Activated CD4-positive, alpha-beta memory T cell treated with anti-CD3 and anti-CD28 coated beads, Interleukin-2, amount 10 ng/mL, durations not matched to agents 7 days and 5 days (primary cell): ENCODE results near the gene SLC13A3. TPM values are rescaled to one million over a fixed set of nuclear protein-coding genes. Genes with fewer than 3 reads are reported as not detected.
A peak's percentile ranks its signal among the peaks of the same experiment; 100 is the strongest.

Experiments used
- CTCF ChIA-PET: fragments of 350-600 bp; sonication (Branson Sonifier 250); formaldehyde crosslinking; loops from one replicate; lab custom pipeline; 2021; ENCODE audit warnings: antibody characterized with exemption, inconsistent platforms; lab: Charles Lee
- POLR2A ChIA-PET: fragments of 350-600 bp; sonication (Branson Sonifier 250); formaldehyde crosslinking; loops from one replicate; lab custom pipeline; 2021; ENCODE audit warnings: antibody characterized with exemption; lab: Charles Lee
- DNase-seq: peaks from one replicate; pipeline ENCODE4 v3.0.0-alpha.2; 2020
- H3K27ac Mint-ChIP-seq: one replicate; pipeline ENCODE4 v1.8.0; 2021; ENCODE audit warnings: mild to moderate bottlenecking, mixed read lengths
- H3K27me3 Mint-ChIP-seq: one replicate; pipeline ENCODE4 v1.8.0; 2021; ENCODE audit warnings: mixed read lengths
- H3K36me3 Mint-ChIP-seq: one replicate; pipeline ENCODE4 v1.8.0; 2021; ENCODE audit warnings: low read depth, mixed read lengths
- H3K4me1 Mint-ChIP-seq: one replicate; pipeline ENCODE4 v1.8.0; 2021; ENCODE audit warnings: mixed read lengths
- H3K4me3 Mint-ChIP-seq: one replicate; pipeline ENCODE4 v1.8.0; 2021; ENCODE audit warnings: mild to moderate bottlenecking, mixed read lengths
- H3K9me3 Mint-ChIP-seq: one replicate; pipeline ENCODE4 v1.8.0; 2021; ENCODE audit warnings: mixed read lengths
- total RNA-seq, 2 experiments: library from RNA; stranded (reverse); gene quantifications; one replicate each; pipeline ENCODE4 v1.2.3, GENCODE V29; 2021

SLC13A3 gene
- total RNA-seq: not detected

- H3K4me3 Mint-ChIP-seq: no peak within 1 kb of the TSS
- H3K27me3 Mint-ChIP-seq: peaks cover 62% of the 10 kb centered on the region
- no peaks in the 10 kb centered on the region for H3K4me1 Mint-ChIP-seq
- H3K27ac Mint-ChIP-seq: no peak within 1 kb of the TSS
- no peaks in the 10 kb centered on the region for H3K36me3 Mint-ChIP-seq
- no peak for DNase-seq
- H3K9me3 Mint-ChIP-seq: no peaks in the 10 kb centered on the region
- POLR2A ChIA-PET: no interaction called here
- CTCF ChIA-PET: no interaction called here
Observed at GRCh38 chr20:46651091-46651962, at the start of gene SLC13A3. SLC13A3 (minus strand) TSS chr20:46651459; CDS start chr20:46651421, 38 bp downstream.

- DNase-seq: no peak
- POLR2A ChIA-PET: no interaction called here
- Mint-ChIP-seq H3K9me3 (peaks cover 2% of the 10 kb centered on the region), H3K4me1 (no peaks in the 10 kb centered on the region), H3K27ac (no peak overlapping the region), H3K27me3 (peaks cover 27% of the 10 kb centered on the region), H3K36me3 (no peaks in the 10 kb centered on the region), H3K4me3 (no peak overlapping the region)
- CTCF ChIA-PET: interaction anchor here (1.0 kb wide), 1 partner anchor 11 kb away, joined by 4 read pairs; the partner anchor contains the start of gene TP53RK
Observed at GRCh38 chr20:46701057-46701456, 49.8 kb upstream of the SLC13A3 start.

GRCh38 chr20:46700481-46700880 lies 49.2 kb upstream of the SLC13A3 start:
- POLR2A ChIA-PET: no interaction called here
- H3K27ac Mint-ChIP-seq: no peak overlapping the region
- H3K4me3 Mint-ChIP-seq: no peak overlapping the region
- peaks cover 2% of the 10 kb centered on the region for H3K9me3 Mint-ChIP-seq
- no peak for DNase-seq
- peaks cover 27% of the 10 kb centered on the region for H3K27me3 Mint-ChIP-seq
- H3K36me3 Mint-ChIP-seq: no peaks in the 10 kb centered on the region
- CTCF ChIA-PET: no interaction called here
- peaks cover 3% of the 10 kb centered on the region for H3K4me1 Mint-ChIP-seq

GRCh38 chr20:46699651-46700359 lies 48.5 kb upstream of the SLC13A3 start:
- CTCF ChIA-PET: interaction anchor here (1.3 kb wide), 1 partner anchor 10 kb away, joined by 10 read pairs; the partner anchor contains the start of gene TP53RK
- H3K27ac Mint-ChIP-seq: no peak overlapping the region
- peaks cover 22% of the 10 kb centered on the region for H3K27me3 Mint-ChIP-seq
- no peak for DNase-seq
- H3K4me1 Mint-ChIP-seq: peaks cover 3% of the 10 kb centered on the region
- no peaks in the 10 kb centered on the region for H3K36me3 Mint-ChIP-seq
- H3K9me3 Mint-ChIP-seq: peaks cover 2% of the 10 kb centered on the region
- POLR2A ChIA-PET: interaction anchor here (1.0 kb wide), 1 partner anchor 11 kb away, joined by 3 read pairs; no protein-coding TSS in a partner anchor
- H3K4me3 Mint-ChIP-seq: no peak overlapping the region

GRCh38 chr20:46698788-46699187 lies 47.5 kb upstream of the SLC13A3 start:
- peaks cover 7% of the 10 kb centered on the region for H3K4me1 Mint-ChIP-seq
- peaks cover 14% of the 10 kb centered on the region for H3K27me3 Mint-ChIP-seq
- POLR2A ChIA-PET: interaction anchor here (1.0 kb wide), 1 partner anchor 10 kb away, joined by 3 read pairs; no protein-coding TSS in a partner anchor
- no peak overlapping the region for H3K27ac Mint-ChIP-seq
- no peaks in the 10 kb centered on the region for H3K36me3 Mint-ChIP-seq
- CTCF ChIA-PET: interaction anchor here (1.3 kb wide), 1 partner anchor 9 kb away, joined by 10 read pairs; the partner anchor contains the start of gene TP53RK
- H3K9me3 Mint-ChIP-seq: peaks cover 2% of the 10 kb centered on the region
- no peak for DNase-seq
- no peak overlapping the region for H3K4me3 Mint-ChIP-seq

GRCh38 chr20:46696791-46697279 lies 45.6 kb upstream of the SLC13A3 start:
- H3K4me3 Mint-ChIP-seq: no peak overlapping the region
- ChIA-PET CTCF (no interaction called here), POLR2A (no interaction called here)
- DNase-seq: no peak
- H3K27ac Mint-ChIP-seq: no peak overlapping the region
- H3K36me3 Mint-ChIP-seq: no peaks in the 10 kb centered on the region
- peaks cover 10% of the 10 kb centered on the region for H3K27me3 Mint-ChIP-seq
- peaks cover 2% of the 10 kb centered on the region for H3K9me3 Mint-ChIP-seq
- peaks cover 7% of the 10 kb centered on the region for H3K4me1 Mint-ChIP-seq

GRCh38 chr20:46695892-46696291 lies 44.6 kb upstream of the SLC13A3 start:
- Mint-ChIP-seq H3K27ac (no peak overlapping the region), H3K9me3 (peaks cover 2% of the 10 kb centered on the region), H3K4me3 (no peak overlapping the region), H3K27me3 (peaks cover 9% of the 10 kb centered on the region), H3K36me3 (no peaks in the 10 kb centered on the region), H3K4me1 (peaks cover 8% of the 10 kb centered on the region)
- ChIA-PET POLR2A (no interaction called here), CTCF (no interaction called here)
- no peak for DNase-seq

GRCh38 chr20:46694484-46694883 lies 43.2 kb upstream of the SLC13A3 start:
- DNase-seq: no peak
- H3K4me3 Mint-ChIP-seq: no peak overlapping the region
- no peak overlapping the region for H3K27ac Mint-ChIP-seq
- CTCF ChIA-PET: interaction anchor here (1.0 kb wide), 1 partner anchor 15 kb away, joined by 3 read pairs; no protein-coding TSS in a partner anchor
- peaks cover 18% of the 10 kb centered on the region for H3K4me1 Mint-ChIP-seq
- H3K27me3 Mint-ChIP-seq: peaks cover 1% of the 10 kb centered on the region
- peaks cover under 1% of the 10 kb centered on the region for H3K36me3 Mint-ChIP-seq
- H3K9me3 Mint-ChIP-seq: no peaks in the 10 kb centered on the region
- POLR2A ChIA-PET: no interaction called here

GRCh38 chr20:46691196-46691595 lies 39.9 kb upstream of the SLC13A3 start:
- ChIA-PET CTCF (no interaction called here), POLR2A (interaction anchor here (1.8 kb wide), 1 partner anchor 126 kb away, joined by 7 read pairs; no protein-coding TSS in a partner anchor)
- H3K4me3 Mint-ChIP-seq: no peak overlapping the region
- H3K9me3 Mint-ChIP-seq: no peaks in the 10 kb centered on the region
- H3K4me1 Mint-ChIP-seq: peaks cover 41% of the 10 kb centered on the region
- peaks cover 24% of the 10 kb centered on the region for H3K36me3 Mint-ChIP-seq
- H3K27ac Mint-ChIP-seq: no peak overlapping the region
- DNase-seq: no peak
- peaks cover 1% of the 10 kb centered on the region for H3K27me3 Mint-ChIP-seq

GRCh38 chr20:46690219-46691106 lies 39.2 kb upstream of the SLC13A3 start:
- Mint-ChIP-seq H3K9me3 (no peaks in the 10 kb centered on the region), H3K4me1 (peaks cover 44% of the 10 kb centered on the region)
- POLR2A ChIA-PET: interaction anchor here (0.9 to 3.0 kb wide), 6 partner anchors 11 to 283 kb away, joined by 3 to 18 read pairs (median 6); no protein-coding TSS in a partner anchor

GRCh38 chr20:46689754-46690085 lies 38.5 kb upstream of the SLC13A3 start:
- H3K9me3 Mint-ChIP-seq: no peaks in the 10 kb centered on the region
- POLR2A ChIA-PET: interaction anchor here (0.9 to 3.0 kb wide), 9 partner anchors 10 to 325 kb away, joined by 3 to 18 read pairs (median 5); no protein-coding TSS in a partner anchor
- DNase-seq: no peak
- CTCF ChIA-PET: interaction anchor here (0.6 to 2.4 kb wide), 10 partner anchors 9 to 507 kb away, joined by 3 to 14 read pairs (median 4); no protein-coding TSS in a partner anchor
- peak overlapping the region; percentile 91 for H3K4me3 Mint-ChIP-seq
- peaks cover 36% of the 10 kb centered on the region for H3K36me3 Mint-ChIP-seq
- H3K27me3 Mint-ChIP-seq: no peaks in the 10 kb centered on the region
- peaks cover 48% of the 10 kb centered on the region for H3K4me1 Mint-ChIP-seq
- peak overlapping the region; percentile 86 for H3K27ac Mint-ChIP-seq

More at GRCh38 chr20:46690219-46691106, 39.2 kb upstream of the SLC13A3 start:
- H3K27ac Mint-ChIP-seq: no peak overlapping the region
- CTCF ChIA-PET: interaction anchor here (0.5 to 2.3 kb wide), 6 partner anchors 8 to 506 kb away, joined by 3 to 14 read pairs (median 4); no protein-coding TSS in a partner anchor
- H3K4me3 Mint-ChIP-seq: peak overlapping the region; percentile 91
- no peaks in the 10 kb centered on the region for H3K27me3 Mint-ChIP-seq
- no peak for DNase-seq
- H3K36me3 Mint-ChIP-seq: peaks cover 30% of the 10 kb centered on the region
